ENCODE measurements around the gene RINT1. TPM values are rescaled to one million over a fixed set of nuclear protein-coding genes. Genes with fewer than 3 reads are reported as not detected.
"Not testable (repeated sequence)": the region's sequence is repeated elsewhere in the genome, so short reads cannot be mapped to it uniquely, and the experiment has no call there.

Gene RINT1
- total and polyA plus RNA-seq, 2 experiments from 2014 or later: 8.2 to 10.7 TPM

DNA sequence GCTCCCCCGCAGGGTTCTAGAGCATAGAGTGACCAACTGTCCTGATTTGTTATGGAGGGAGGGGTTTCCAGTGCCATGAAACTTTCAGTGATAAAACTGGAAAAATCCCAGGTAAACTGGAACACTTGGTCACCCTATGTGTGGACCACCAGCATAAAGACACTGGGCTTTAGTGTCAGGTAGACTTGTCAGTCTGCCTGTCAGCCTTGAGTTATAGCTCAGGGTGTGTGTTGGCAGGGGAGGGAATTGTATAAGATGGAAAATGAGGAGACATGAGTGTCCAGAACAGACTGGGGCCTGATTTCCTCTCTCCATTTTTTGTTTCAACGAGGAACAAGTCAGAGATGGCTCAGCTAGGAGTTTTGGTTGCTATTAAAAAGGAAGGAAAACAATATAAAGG is 59.5 kb downstream of the RINT1 start:
- H3K4me3 ChIP-seq: no peak overlapping the region
- TF ChIP-seq EZH2 (IDR thresholded peaks at IDR 0.05; ENCODE audit: borderline replicate concordance) (no peak), CTCF (IDR thresholded peaks at IDR 0.05; ENCODE audit: poor library complexity) (no peak), EZH2phosphoT487 (IDR thresholded peaks at IDR 0.05; ENCODE audit: low read depth, severe bottlenecking, unreplicated experiment) (no peak)
- peaks cover 7% of the 10 kb centered on the region for H3K4me1 ChIP-seq (ENCODE audit: insufficient read depth)
- no peaks in the 10 kb centered on the region for H3K9me2 ChIP-seq (replicated peaks; ENCODE audit: insufficient read depth)
- H3K27me3 ChIP-seq: no peaks in the 10 kb centered on the region
- no peak overlapping the region for H2AFZ ChIP-seq
- 82% methylated on average over 2 of the region's 2 CpGs for WGBS (ENCODE audit: low lambda C conversion rate, missing lambda C conversion rate)
- no peak overlapping the region for H3K4me2 ChIP-seq
- no peaks in the 10 kb centered on the region for H3K36me3 ChIP-seq (replicated peaks; ENCODE audit: insufficient read depth, low read depth)
- H3K79me2 ChIP-seq: no peaks in the 10 kb centered on the region
- H4K20me1 ChIP-seq (ENCODE audit: insufficient read depth, poor library complexity, severe bottlenecking): no peaks in the 10 kb centered on the region
- no peak overlapping the region for H3K27ac ChIP-seq
- DNase-seq (ENCODE audit: low spot score): no peak
- H3K9me3 ChIP-seq (ENCODE audit: low read depth): no peaks in the 10 kb centered on the region

GRCh38 chr7:105594034-105594433 is 62.0 kb downstream of the RINT1 start:
- DNase-seq (ENCODE audit: low spot score): no peak
- Histone ChIP-seq H3K4me3 (no peak overlapping the region), H3K27me3 (no peaks in the 10 kb centered on the region), H4K20me1 (ENCODE audit: insufficient read depth, poor library complexity, severe bottlenecking) (no peaks in the 10 kb centered on the region), H3K4me1 (ENCODE audit: insufficient read depth) (no peaks in the 10 kb centered on the region), H2AFZ (no peak overlapping the region), H3K9me2 (replicated peaks; ENCODE audit: insufficient read depth) (no peaks in the 10 kb centered on the region), H3K79me2 (no peaks in the 10 kb centered on the region), H3K9me3 (ENCODE audit: low read depth) (no peaks in the 10 kb centered on the region), H3K27ac (no peak overlapping the region), H3K4me2 (no peak overlapping the region), H3K36me3 (replicated peaks; ENCODE audit: insufficient read depth, low read depth) (no peaks in the 10 kb centered on the region)
- TF ChIP-seq CTCF (IDR thresholded peaks at IDR 0.05; ENCODE audit: poor library complexity) (no peak), EZH2phosphoT487 (IDR thresholded peaks at IDR 0.05; ENCODE audit: low read depth, severe bottlenecking, unreplicated experiment) (no peak), EZH2 (IDR thresholded peaks at IDR 0.05; ENCODE audit: borderline replicate concordance) (no peak)
- 78% methylated on average over 3 of the region's 3 CpGs for WGBS (ENCODE audit: low lambda C conversion rate, missing lambda C conversion rate)

GRCh38 chr7:105596866-105597265 is 64.9 kb downstream of the RINT1 start:
- DNase-seq (ENCODE audit: low spot score): no peak
- Histone ChIP-seq H4K20me1 (ENCODE audit: insufficient read depth, poor library complexity, severe bottlenecking) (no peaks in the 10 kb centered on the region), H3K9me2 (replicated peaks; ENCODE audit: insufficient read depth) (no peaks in the 10 kb centered on the region), H3K4me1 (ENCODE audit: insufficient read depth) (no peaks in the 10 kb centered on the region), H3K4me2 (no peak overlapping the region), H2AFZ (no peak overlapping the region), H3K36me3 (replicated peaks; ENCODE audit: insufficient read depth, low read depth) (no peaks in the 10 kb centered on the region), H3K27ac (no peak overlapping the region), H3K9me3 (ENCODE audit: low read depth) (no peaks in the 10 kb centered on the region), H3K79me2 (no peaks in the 10 kb centered on the region), H3K4me3 (no peak overlapping the region), H3K27me3 (no peaks in the 10 kb centered on the region)
- 55% methylated on average over 4 of the region's 4 CpGs for WGBS (ENCODE audit: low lambda C conversion rate, missing lambda C conversion rate)
- TF ChIP-seq EZH2phosphoT487 (IDR thresholded peaks at IDR 0.05; ENCODE audit: low read depth, severe bottlenecking, unreplicated experiment) (no peak), EZH2 (IDR thresholded peaks at IDR 0.05; ENCODE audit: borderline replicate concordance) (no peak), CTCF (IDR thresholded peaks at IDR 0.05; ENCODE audit: poor library complexity) (no peak)

DNA sequence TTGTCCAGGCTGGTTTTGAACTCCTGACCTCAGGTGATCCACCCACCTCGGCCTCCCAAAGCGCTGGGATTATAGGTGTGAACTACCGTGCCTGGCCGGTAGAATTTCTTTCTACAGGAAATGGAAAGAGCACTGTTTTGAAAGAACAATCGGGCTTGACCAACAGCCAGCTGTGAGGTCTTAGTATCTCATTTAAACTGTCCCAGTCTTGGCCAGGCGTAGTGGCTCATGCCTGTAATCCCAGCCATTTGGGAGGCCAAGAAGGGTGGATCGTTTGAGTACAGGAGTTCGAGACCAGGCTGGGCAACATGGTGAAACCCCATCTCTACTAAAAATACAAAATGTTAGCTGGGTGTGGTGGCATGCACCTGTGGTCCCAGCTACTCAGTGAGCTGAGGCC is 67.1 kb downstream of the RINT1 start:
- not testable (repeated sequence) for H3K27me3 ChIP-seq; H3K27ac ChIP-seq; H4K20me1 ChIP-seq (ENCODE audit: insufficient read depth, poor library complexity, severe bottlenecking); H3K9me3 ChIP-seq (ENCODE audit: low read depth); H3K36me3 ChIP-seq (replicated peaks; ENCODE audit: insufficient read depth, low read depth); H3K4me2 ChIP-seq; H3K9me2 ChIP-seq (replicated peaks; ENCODE audit: insufficient read depth); H3K4me1 ChIP-seq (ENCODE audit: insufficient read depth); H2AFZ ChIP-seq; DNase-seq (ENCODE audit: low spot score); H3K4me3 ChIP-seq; H3K79me2 ChIP-seq
- 94% methylated on average over 8 of the region's 8 CpGs for WGBS (ENCODE audit: low lambda C conversion rate, missing lambda C conversion rate)
